Mesenchymal stem cell (in vitro differentiated cells and primary cell): ENCODE measurements around the gene KIF13A.
"Not testable (repeated sequence)": the region's sequence is repeated elsewhere in the genome, so short reads cannot be mapped to it uniquely, and the experiment has no call there.

Experiments
- DNase-seq: peaks from one replicate; pipeline ENCODE4 v3.0.0-alpha.2; 2013
- H2AFZ ChIP-seq: one replicate; pipeline ENCODE4 v1.6.1; 2013; ENCODE audit warnings: low read depth, mild to moderate bottlenecking, control low read depth, inconsistent platforms, low read length, moderate library complexity
- H2AK5ac ChIP-seq: 2 replicates; pipeline ENCODE4 v1.6.1; 2013; ENCODE audit warnings: low read length, moderate library complexity, mild to moderate bottlenecking, inconsistent platforms; ENCODE audit not compliant: severe bottlenecking
- H2BK120ac ChIP-seq: one replicate; pipeline ENCODE4 v1.6.1; 2013; ENCODE audit warnings: low read depth, mild to moderate bottlenecking, inconsistent platforms, low read length, moderate library complexity
- H2BK12ac ChIP-seq, 2 experiments: one replicate each; pipeline ENCODE4 v1.6.1; 2013; ENCODE audit warnings: inconsistent platforms in 2 of 2, low read length in 2 of 2, mild to moderate bottlenecking in 2 of 2, moderate library complexity in 2 of 2, control low read depth in 1 of 2
- H2BK15ac ChIP-seq: one replicate; pipeline ENCODE4 v1.6.1; 2013; ENCODE audit warnings: mild to moderate bottlenecking, low read depth, inconsistent platforms; ENCODE audit not compliant: poor library complexity, severe bottlenecking
- H2BK5ac ChIP-seq: 2 replicates; pipeline ENCODE4 v1.6.1; 2013; ENCODE audit warnings: low read depth, mild to moderate bottlenecking, low read length, control low read depth, inconsistent platforms; ENCODE audit not compliant: poor library complexity, severe bottlenecking
- H3K14ac ChIP-seq, 2 experiments: one replicate each; pipeline ENCODE4 v1.6.1; 2013; ENCODE audit warnings: inconsistent platforms in 2 of 2, low read length in 2 of 2, control low read depth in 1 of 2, mild to moderate bottlenecking in 1 of 2, moderate library complexity in 1 of 2
- H3K18ac ChIP-seq, 2 experiments: one replicate each; pipeline ENCODE4 v1.6.1; 2013; ENCODE audit warnings: inconsistent platforms in 2 of 2, low read length in 2 of 2, control low read depth in 1 of 2, low read depth in 1 of 2, mild to moderate bottlenecking in 1 of 2
- H3K23ac ChIP-seq, 2 experiments: one replicate each; pipeline ENCODE4 v1.6.1; 2013; ENCODE audit warnings: inconsistent platforms in 2 of 2, low read length in 2 of 2, mild to moderate bottlenecking in 2 of 2, moderate library complexity in 2 of 2, control low read depth in 1 of 2
- H3K27ac ChIP-seq: 2 replicates; pipeline ENCODE4 v1.5.1; 2013; ENCODE audit warnings: mild to moderate bottlenecking, moderate library complexity, low read length, control low read depth, inconsistent platforms; ENCODE audit not compliant: poor library complexity, severe bottlenecking
- H3K27me3 ChIP-seq, 2 experiments: 2 replicates each; pipeline versions ENCODE4 v1.6.1 to v1.7.0; 2013; ENCODE audit warnings: low read length in 2 of 2, mild to moderate bottlenecking in 2 of 2, moderate library complexity in 2 of 2, control low read depth in 1 of 2, inconsistent platforms in 1 of 2; ENCODE audit not compliant: control insufficient read depth in 1 of 2, insufficient read depth in 1 of 2
- H3K36me3 ChIP-seq, 2 experiments: 2 replicates each; pipeline versions ENCODE4 v1.6.1 to v1.7.0; 2013; ENCODE audit warnings: low read length in 2 of 2, control low read depth in 1 of 2, inconsistent platforms in 1 of 2, low read depth in 1 of 2, mild to moderate bottlenecking in 1 of 2; ENCODE audit not compliant: insufficient read depth in 2 of 2, control insufficient read depth in 1 of 2
- H3K4ac ChIP-seq, 2 experiments: one replicate each; pipeline ENCODE4 v1.6.1; 2013; ENCODE audit warnings: inconsistent platforms in 2 of 2, low read length in 2 of 2, mild to moderate bottlenecking in 2 of 2, moderate library complexity in 2 of 2, control low read depth in 1 of 2, low read depth in 1 of 2
- H3K4me1 ChIP-seq: 2 replicates; pipeline ENCODE4 v1.6.1; 2013; ENCODE audit warnings: low read depth, low read length, control low read depth; ENCODE audit not compliant: control insufficient read depth, insufficient read depth
- H3K4me2 ChIP-seq: 2 replicates; pipeline ENCODE4 v1.6.1; 2013; ENCODE audit warnings: low read length, mild to moderate bottlenecking, inconsistent platforms; ENCODE audit not compliant: poor library complexity, severe bottlenecking
- H3K4me3 ChIP-seq, 2 experiments: 2 replicates each; pipeline versions ENCODE4 v1.5.1 to v1.7.0; 2013; ENCODE audit warnings: low read length in 2 of 2, mild to moderate bottlenecking in 2 of 2, control low read depth in 1 of 2, low read depth in 1 of 2; ENCODE audit not compliant: insufficient read depth in 1 of 2
- H3K79me1 ChIP-seq: replicated peaks from 2 replicates; pipeline ENCODE4 v1.6.1; 2013; ENCODE audit warnings: mild to moderate bottlenecking, control low read depth, low read length, inconsistent platforms; ENCODE audit not compliant: poor library complexity, severe bottlenecking
- H3K9ac ChIP-seq: 2 replicates; pipeline ENCODE4 v1.7.0; 2013; ENCODE audit warnings: mild to moderate bottlenecking, low read length, moderate library complexity
- H3K9me3 ChIP-seq: 2 replicates; pipeline ENCODE4 v1.7.0; 2013; ENCODE audit warnings: mild to moderate bottlenecking, low read length; ENCODE audit not compliant: control insufficient read depth
- H4K8ac ChIP-seq: one replicate; pipeline ENCODE4 v1.6.1; 2013; ENCODE audit warnings: inconsistent platforms, mild to moderate bottlenecking, low read length, moderate library complexity
- H4K91ac ChIP-seq: one replicate; pipeline ENCODE4 v1.6.1; 2013; ENCODE audit warnings: mild to moderate bottlenecking, low read length, inconsistent platforms
- WGBS: methylation state at CpG from one replicate; pipeline ENCODE4 v1.1.7; 2013; ENCODE audit warnings: mixed read lengths; 5-methylcytosine and 5-hydroxymethylcytosine counted together

Gene KIF13A

GRCh38 chr6:17858584-17858983 is 128.9 kb downstream of the KIF13A start:
- Histone ChIP-seq H2BK5ac (no peak overlapping the region), H3K23ac (no peak overlapping the region), H4K91ac (no peak overlapping the region), H3K4me3 (no peak overlapping the region), H3K27me3 (no peaks in the 10 kb centered on the region), H3K4ac (no peak overlapping the region), H3K9ac (no peak overlapping the region), H3K27ac (no peak overlapping the region), H2BK120ac (no peak overlapping the region), H3K14ac (no peak overlapping the region), H2BK12ac (no peak overlapping the region), H4K8ac (no peak overlapping the region), H3K4me1 (no peaks in the 10 kb centered on the region), H3K9me3 (no peaks in the 10 kb centered on the region), H2BK15ac (no peak overlapping the region), H3K18ac (no peak overlapping the region), H3K4me2 (no peak overlapping the region), H3K36me3 (peaks cover 3 to 12% of the 10 kb centered on the region in 2 experiments), H2AFZ (no peak overlapping the region), H3K79me1 (peaks cover 14% of the 10 kb centered on the region), H2AK5ac (no peak overlapping the region)
- no peak for DNase-seq

- H3K23ac ChIP-seq, H3K4ac ChIP-seq, H4K8ac ChIP-seq, H3K4me2 ChIP-seq, H2BK5ac ChIP-seq, H3K27me3 ChIP-seq, DNase-seq, H3K18ac ChIP-seq, H2BK120ac ChIP-seq, H2BK12ac ChIP-seq, H3K4me1 ChIP-seq, H2AK5ac ChIP-seq, H3K9ac ChIP-seq, H3K27ac ChIP-seq, H3K9me3 ChIP-seq, H2BK15ac ChIP-seq, H3K79me1 ChIP-seq, H4K91ac ChIP-seq, H2AFZ ChIP-seq, H3K4me3 ChIP-seq, H3K14ac ChIP-seq: not testable (repeated sequence)
- 97% methylated on average over 5 of the region's 7 CpGs for WGBS
- H3K36me3 ChIP-seq = peaks cover 3 to 21% of the 10 kb centered on the region in 2 experiments
Measured at GRCh38 chr6:17857188-17857587, 130.2 kb downstream of the KIF13A start.

GRCh38 chr6:17856306-17856705 is 131.1 kb downstream of the KIF13A start:
- H2BK15ac ChIP-seq = no peak overlapping the region
- H3K27ac ChIP-seq = no peak overlapping the region
- no peak overlapping the region for H2AK5ac ChIP-seq
- no peak overlapping the region for H4K91ac ChIP-seq
- H3K18ac ChIP-seq = no peak overlapping the region
- no peak overlapping the region for H3K4me2 ChIP-seq
- no peak overlapping the region for H3K9ac ChIP-seq
- no peak overlapping the region for H3K23ac ChIP-seq
- no peak overlapping the region for H2BK5ac ChIP-seq
- H3K4ac ChIP-seq = no peak overlapping the region
- H3K4me3 ChIP-seq = no peak overlapping the region
- peaks cover 3 to 21% of the 10 kb centered on the region in 2 experiments for H3K36me3 ChIP-seq
- WGBS = 96% methylated on average over 3 of the region's 3 CpGs
- peaks cover 10% of the 10 kb centered on the region for H3K79me1 ChIP-seq
- no peaks in the 10 kb centered on the region for H3K4me1 ChIP-seq
- H4K8ac ChIP-seq = no peak overlapping the region
- no peaks in the 10 kb centered on the region for H3K27me3 ChIP-seq
- H2AFZ ChIP-seq = no peak overlapping the region
- no peak for DNase-seq
- no peak overlapping the region for H3K14ac ChIP-seq
- H2BK12ac ChIP-seq = no peak overlapping the region
- no peak overlapping the region for H2BK120ac ChIP-seq
- no peaks in the 10 kb centered on the region for H3K9me3 ChIP-seq

- Histone ChIP-seq H3K18ac (no peak overlapping the region), H3K4me3 (no peak overlapping the region), H3K4ac (no peak overlapping the region), H3K36me3 (peaks cover 3 to 30% of the 10 kb centered on the region in 2 experiments), H2AK5ac (no peak overlapping the region), H3K14ac (no peak overlapping the region), H2BK5ac (no peak overlapping the region), H2BK12ac (no peak overlapping the region), H3K9me3 (no peaks in the 10 kb centered on the region), H2BK120ac (no peak overlapping the region), H3K4me2 (no peak overlapping the region), H2BK15ac (no peak overlapping the region), H3K9ac (no peak overlapping the region), H3K79me1 (peaks cover 10% of the 10 kb centered on the region), H4K8ac (no peak overlapping the region), H2AFZ (no peak overlapping the region), H3K27ac (no peak overlapping the region), H4K91ac (no peak overlapping the region), H3K23ac (no peak overlapping the region), H3K27me3 (no peaks in the 10 kb centered on the region), H3K4me1 (no peaks in the 10 kb centered on the region)
- 92% methylated on average over 2 of the region's 2 CpGs for WGBS
- no peak for DNase-seq
Measured at GRCh38 chr6:17855381-17855780, 132.1 kb downstream of the KIF13A start.
